SK-MEL-5 (cell line): Measurements from ENCODE around the gene ASPHD2. TPM values are rescaled to one million over a fixed set of nuclear protein-coding genes. Genes with fewer than 3 reads are reported as not detected.

Experiments used
- DNase-seq: peaks from one replicate; pipeline ENCODE4 v3.0.0-alpha.2; 2016; ENCODE audit warnings: low read depth, low spot score
- in situ Hi-C: cut with HindIII; loops from 2 replicates; pipeline ENCODE4 v1.10.0; 2016; ENCODE audit warnings: low sequenced_read_pairs, high pct_unique_total_duplicates, low pct_unique_long_range_greater_than_20kb
- total RNA-seq: library from RNA; depleted of rRNA; stranded (reverse); fragments of >200 nt; shearing (Covaris generic); gene quantifications from 2 replicates; pipeline ENCODE4 v1.2.3, GENCODE V29; 2014

ASPHD2 gene
- total RNA-seq, 1 experiment from 2014 or later: 3.5 TPM

GRCh38 chr22:26409719-26410335 lies 19.2 kb upstream of the ASPHD2 start:
- no peak for DNase-seq
- in situ Hi-C loops: no loop called here

- no peak for DNase-seq
- in situ Hi-C loops: no loop called here
These were observed 18.7 kb upstream of the ASPHD2 start for GRCh38 chr22:26410386-26410785.

GRCh38 chr22:26414347-26414746 lies 14.7 kb upstream of the ASPHD2 start:
- no peak for DNase-seq
- in situ Hi-C loops: no loop called here

GRCh38 chr22:26416256-26416655 lies 12.8 kb upstream of the ASPHD2 start:
- DNase-seq: no peak
- in situ Hi-C loops: no loop called here

GRCh38 chr22:26416670-26417276 lies 12.3 kb upstream of the ASPHD2 start:
- in situ Hi-C loops: no loop called here
- no peak for DNase-seq

GRCh38 chr22:26417406-26417805 lies 11.7 kb upstream of the ASPHD2 start:
- DNase-seq: no peak
- in situ Hi-C loops: no loop called here

- DNase-seq: no peak
These were observed 10.4 kb upstream of the ASPHD2 start for GRCh38 chr22:26418620-26419019.

GRCh38 chr22:26426924-26427323 lies 2.1 kb upstream of the ASPHD2 start:
- in situ Hi-C loops: no loop called here

More at GRCh38 chr22:26418620-26419019, 10.4 kb upstream of the ASPHD2 start:
- in situ Hi-C loops: no loop called here

GRCh38 chr22:26429458-26430286 lies 612 bp downstream of the ASPHD2 start:
- in situ Hi-C loops: no loop called here
- DNase-seq: no peak

More at GRCh38 chr22:26426924-26427323, 2.1 kb upstream of the ASPHD2 start:
- DNase-seq: no peak

GRCh38 chr22:26430600-26430999 lies 1.5 kb downstream of the ASPHD2 start:
- no peak for DNase-seq
- in situ Hi-C loops: no loop called here

GRCh38 chr22:26431261-26431995 lies 2.4 kb downstream of the ASPHD2 start:
- DNase-seq: no peak
- in situ Hi-C loops: no loop called here

- no peak for DNase-seq
- in situ Hi-C loops: no loop called here
These were observed 3.7 kb downstream of the ASPHD2 start for GRCh38 chr22:26432619-26433311.

GRCh38 chr22:26433805-26434204 lies 4.7 kb downstream of the ASPHD2 start:
- no peak for DNase-seq
- in situ Hi-C loops: no loop called here

- no peak for DNase-seq
- in situ Hi-C loops: no loop called here
These were observed 6.5 kb downstream of the ASPHD2 start for GRCh38 chr22:26435327-26436093.

GRCh38 chr22:26436903-26437515 lies 7.9 kb downstream of the ASPHD2 start:
- in situ Hi-C loops: no loop called here
- no peak for DNase-seq

- in situ Hi-C loops: no loop called here
- DNase-seq: no peak
These were observed 8.8 kb downstream of the ASPHD2 start for GRCh38 chr22:26437694-26438392.
